ENCODE results near the gene SMCR8. TPM values are rescaled to one million over a fixed set of nuclear protein-coding genes. Genes with fewer than 3 reads are reported as not detected.
"Not testable (repeated sequence)": the region's sequence is repeated elsewhere in the genome, so short reads cannot be mapped to it uniquely, and the experiment has no call there.

SMCR8 gene
- total RNA-seq, 2 donors from 2014 or later, result 20.7 to 22.2 TPM

DNA sequence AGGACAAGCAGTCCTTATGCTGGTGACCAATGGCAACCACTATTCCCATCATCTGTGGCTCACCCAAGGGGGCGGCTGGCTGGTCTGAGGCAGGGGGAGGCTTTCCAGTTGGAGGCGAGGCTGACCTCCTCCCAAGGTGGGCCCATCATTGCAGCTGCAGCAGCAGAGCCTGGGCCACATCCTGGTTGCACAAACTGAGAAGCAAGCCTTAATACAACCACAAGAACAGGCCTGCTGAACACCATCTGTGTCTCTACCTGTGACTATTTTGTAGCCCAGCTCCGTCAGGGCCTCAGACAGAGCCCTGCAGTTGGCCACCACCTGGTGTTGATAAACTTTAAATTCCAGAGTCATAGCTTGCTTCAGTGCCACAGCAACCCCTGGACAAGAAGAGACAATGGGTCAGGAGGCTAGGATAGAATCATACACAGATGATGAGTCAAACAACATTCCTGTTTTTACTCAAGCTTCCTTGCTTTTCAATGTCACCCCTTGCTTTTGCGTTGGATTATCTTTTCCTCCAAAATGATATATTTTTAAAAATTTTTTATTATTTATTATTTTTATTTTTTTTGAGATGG lies 17.9 kb downstream of the SMCR8 start:
- WGBS, 2 experiments (ENCODE audit: insufficient coverage in 1 of 2, insufficient read length in 1 of 2), result 66 to 71% methylated on average over 3 of the region's 4 CpGs
- Histone ChIP-seq H3K27me3 (ENCODE audit: control insufficient read depth, insufficient read depth, low read length, poor library complexity, severe bottlenecking) (no peaks in the 10 kb centered on the region), H3K9ac (ENCODE audit: extremely low read depth, low read length, poor library complexity, severe bottlenecking) (no peak overlapping the region), H3K4me3 (ENCODE audit: low read length) (no peak overlapping the region), H3K9me3 (ENCODE audit: control insufficient read depth, low read length) (peaks cover 12% of the 10 kb centered on the region), H3K36me3 (ENCODE audit: control insufficient read depth, insufficient read depth, low read length) (peaks cover 65% of the 10 kb centered on the region), H3K27ac (ENCODE audit: low read depth, low read length) (no peak overlapping the region), H3K4me1 (ENCODE audit: control insufficient read depth, insufficient read depth, low read length) (no peaks in the 10 kb centered on the region)
- H3K4me1 Mint-ChIP-seq, result no peaks in the 10 kb centered on the region
- TF ChIP-seq CTCF (conservative IDR thresholded peaks at IDR 0.05), result no peak
- H3K9me3 Mint-ChIP-seq, result peaks cover 22% of the 10 kb centered on the region
- no peak overlapping the region for H3K27ac Mint-ChIP-seq
- H3K27me3 Mint-ChIP-seq (ENCODE audit: insufficient read depth), result no peaks in the 10 kb centered on the region
- peaks cover 85% of the 10 kb centered on the region for H3K36me3 Mint-ChIP-seq (ENCODE audit: low read depth)
- DNase-seq, result no peak
- no peak overlapping the region for H3K4me3 Mint-ChIP-seq

- H3K4me1 ChIP-seq (ENCODE audit: control insufficient read depth, insufficient read depth, low read length); H3K27ac ChIP-seq (ENCODE audit: low read depth, low read length); DNase-seq; H3K4me3 Mint-ChIP-seq; H3K4me1 Mint-ChIP-seq; H3K27me3 Mint-ChIP-seq (ENCODE audit: insufficient read depth); H3K27me3 ChIP-seq (ENCODE audit: control insufficient read depth, insufficient read depth, low read length, poor library complexity, severe bottlenecking); H3K27ac Mint-ChIP-seq; H3K9ac ChIP-seq (ENCODE audit: extremely low read depth, low read length, poor library complexity, severe bottlenecking); H3K4me3 ChIP-seq (ENCODE audit: low read length): not testable (repeated sequence)
- peaks cover 41% of the 10 kb centered on the region for H3K9me3 Mint-ChIP-seq
- Histone ChIP-seq H3K36me3 (ENCODE audit: control insufficient read depth, insufficient read depth, low read length) (peaks cover 59% of the 10 kb centered on the region), H3K9me3 (ENCODE audit: control insufficient read depth, low read length) (peaks cover 25% of the 10 kb centered on the region)
- WGBS, 2 experiments (ENCODE audit: insufficient coverage in 1 of 2, insufficient read length in 1 of 2), result 80 to 91% methylated on average over 3 to 23 of the region's 25 CpGs
- H3K36me3 Mint-ChIP-seq (ENCODE audit: low read depth), result peaks cover 83% of the 10 kb centered on the region
These were observed 23.1 kb downstream of the SMCR8 start for GRCh38 chr17:18338158-18338557.

- WGBS, 2 experiments (ENCODE audit: insufficient coverage in 1 of 2, insufficient read length in 1 of 2), result 95 to 100% methylated on average over 12 to 13 of the region's 13 CpGs
- H3K36me3 ChIP-seq (ENCODE audit: control insufficient read depth, insufficient read depth, low read length), result peaks cover 64% of the 10 kb centered on the region
- H3K36me3 Mint-ChIP-seq (ENCODE audit: low read depth), result peaks cover 84% of the 10 kb centered on the region
These were observed 24.8 kb downstream of the SMCR8 start for GRCh38 chr17:18339933-18340332.

More at GRCh38 chr17:18339933-18340332, 24.8 kb downstream of the SMCR8 start:
- H3K9ac ChIP-seq (ENCODE audit: extremely low read depth, low read length, poor library complexity, severe bottlenecking), result no peak overlapping the region
- H3K9me3 ChIP-seq (ENCODE audit: control insufficient read depth, low read length), result peaks cover 25% of the 10 kb centered on the region
- Mint-ChIP-seq H3K4me1 (no peaks in the 10 kb centered on the region), H3K9me3 (peaks cover 41% of the 10 kb centered on the region), H3K27me3 (ENCODE audit: insufficient read depth) (no peaks in the 10 kb centered on the region), H3K4me3 (no peak overlapping the region), H3K27ac (no peak overlapping the region)
- DNase-seq, result no peak
- H3K27me3 ChIP-seq (ENCODE audit: control insufficient read depth, insufficient read depth, low read length, poor library complexity, severe bottlenecking), result no peaks in the 10 kb centered on the region
- no peaks in the 10 kb centered on the region for H3K4me1 ChIP-seq (ENCODE audit: control insufficient read depth, insufficient read depth, low read length)
- no peak overlapping the region for H3K4me3 ChIP-seq (ENCODE audit: low read length)
- TF ChIP-seq CTCF (conservative IDR thresholded peaks at IDR 0.05), result no peak
- H3K27ac ChIP-seq (ENCODE audit: low read depth, low read length), result no peak overlapping the region
